Stimulated activated CD8-positive, alpha-beta memory T cell treated with anti-CD3 and anti-CD28 coated beads, Interleukin-12 subunit alpha, Interleukin-12 subunit beta, amount 100 ng/mL, for 24 hours (primary cell): ENCODE data around the gene SMIM7.
"Not testable (repeated sequence)": the region's sequence is repeated elsewhere in the genome, so short reads cannot be mapped to it uniquely, and the experiment has no call there.

ENCODE experiments used
- DNase-seq: peaks from one replicate; pipeline ENCODE4 v3.0.0-alpha.2; 2020; ENCODE audit errors: extremely low read depth

SMIM7 gene

DNA sequence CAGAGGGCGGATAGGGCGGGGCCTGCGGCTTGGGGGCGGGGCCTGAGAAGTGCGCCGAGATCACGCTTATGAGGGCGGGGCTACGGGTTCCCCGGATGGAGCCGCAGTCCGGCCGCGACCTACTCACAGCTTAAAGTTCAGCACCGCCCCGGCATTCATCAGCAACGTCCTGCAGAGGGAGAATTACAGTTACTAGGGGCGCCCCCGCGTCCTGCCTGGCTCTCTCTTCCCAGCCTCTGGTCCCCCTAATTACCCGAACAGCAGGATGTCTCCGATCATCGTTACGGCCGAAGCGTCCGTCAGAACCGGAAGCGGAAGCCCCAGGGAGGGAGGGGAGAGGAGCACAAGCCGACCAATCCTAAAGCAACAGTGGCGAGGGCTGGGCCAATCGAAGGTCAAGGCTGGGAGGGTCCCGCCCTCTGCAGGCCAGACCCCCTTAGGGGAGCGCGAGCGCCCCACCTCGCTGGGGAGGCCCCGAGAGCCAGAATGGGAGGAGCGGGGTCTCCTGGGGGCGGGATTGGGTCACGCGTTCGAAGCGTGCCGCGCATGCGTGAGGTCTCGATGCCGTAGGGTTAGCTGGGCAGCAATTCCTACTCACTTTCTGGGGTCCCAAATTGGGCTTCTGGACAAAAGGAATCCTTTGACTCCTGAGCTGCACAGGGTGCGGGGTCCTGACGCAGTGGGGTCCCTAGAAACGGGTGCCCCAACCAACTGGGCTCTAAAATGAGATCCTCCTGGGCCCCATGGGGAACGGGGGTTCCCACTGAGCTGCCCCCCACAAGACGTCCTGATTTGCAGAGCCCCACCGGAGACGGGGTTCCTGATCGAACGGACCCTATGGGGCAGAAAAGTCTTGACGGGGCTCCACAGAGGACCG is at the start of gene SMIM7:
SMIM7 (minus strand) TSS at position 313 of the 877 bp plus-strand sequence; CDS start at position 279, 34 bp downstream.
- DNase-seq = peak; percentile 95

DNA sequence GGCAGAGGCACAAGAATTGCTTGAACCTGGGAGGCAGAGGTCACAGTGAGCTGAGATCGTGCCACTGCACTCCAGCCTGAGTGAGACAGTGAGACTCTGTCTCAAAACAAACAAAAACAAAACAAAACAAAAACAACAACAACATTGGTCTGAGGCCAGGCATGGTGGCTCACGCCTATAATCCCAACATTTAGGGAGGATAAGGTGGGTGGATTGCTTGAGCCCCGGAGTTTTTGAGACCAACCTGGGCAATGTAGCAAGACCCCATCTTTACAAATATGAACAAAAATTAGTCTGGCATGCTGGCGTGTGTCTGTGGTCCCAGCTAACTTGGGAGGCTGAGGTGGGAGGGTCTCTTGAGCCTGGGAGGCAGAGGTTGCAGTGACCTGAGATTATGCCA is 43.7 kb upstream of the SMIM7 start:
- DNase-seq = no peak

DNA sequence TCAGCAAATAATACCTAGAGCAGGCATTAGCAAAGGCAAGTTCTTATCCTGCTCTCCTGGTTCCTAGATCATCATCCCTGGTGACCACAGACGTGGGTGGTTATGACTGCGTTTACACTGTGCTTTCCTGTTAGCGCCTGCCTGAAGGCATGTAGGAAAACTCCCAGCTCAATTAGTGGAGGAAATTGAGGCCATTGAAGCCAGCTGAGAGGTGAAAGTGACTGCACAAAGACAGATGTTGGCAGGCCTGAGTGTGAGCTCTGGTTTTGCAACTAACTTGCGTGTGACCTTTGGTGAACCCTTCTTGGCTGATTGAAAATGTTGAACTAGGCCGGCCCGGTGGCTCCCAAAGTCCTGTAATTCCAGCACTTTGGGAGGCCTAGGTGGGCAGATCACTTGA is 42.2 kb upstream of the SMIM7 start:
- DNase-seq = no peak

- no peak for DNase-seq
Observed at GRCh38 chr19:16698914-16699313, 39.0 kb upstream of the SMIM7 start.

DNA sequence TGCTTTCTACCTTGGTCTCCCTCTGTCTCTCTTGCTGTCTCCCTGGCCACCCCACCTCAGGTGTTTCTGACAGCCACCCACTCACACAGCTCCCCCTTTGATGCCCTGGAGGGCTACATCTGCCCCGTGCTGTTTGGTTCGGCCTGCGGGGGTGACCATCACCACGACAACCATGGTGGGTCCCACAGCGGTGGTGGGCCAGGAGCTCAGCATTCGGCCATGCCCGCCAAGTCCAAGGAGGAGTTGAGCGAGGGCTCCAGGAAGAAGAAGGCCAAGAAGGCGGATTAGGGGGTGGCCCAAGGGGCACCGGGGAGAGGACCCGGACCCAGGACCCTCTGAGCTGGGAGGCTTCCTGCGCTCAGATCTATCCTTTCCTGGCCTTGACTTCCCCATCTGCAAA is 28.1 kb upstream of the SMIM7 start:
- no peak for DNase-seq

- DNase-seq = no peak
Observed at GRCh38 chr19:16684216-16684615, 24.3 kb upstream of the SMIM7 start.

DNA sequence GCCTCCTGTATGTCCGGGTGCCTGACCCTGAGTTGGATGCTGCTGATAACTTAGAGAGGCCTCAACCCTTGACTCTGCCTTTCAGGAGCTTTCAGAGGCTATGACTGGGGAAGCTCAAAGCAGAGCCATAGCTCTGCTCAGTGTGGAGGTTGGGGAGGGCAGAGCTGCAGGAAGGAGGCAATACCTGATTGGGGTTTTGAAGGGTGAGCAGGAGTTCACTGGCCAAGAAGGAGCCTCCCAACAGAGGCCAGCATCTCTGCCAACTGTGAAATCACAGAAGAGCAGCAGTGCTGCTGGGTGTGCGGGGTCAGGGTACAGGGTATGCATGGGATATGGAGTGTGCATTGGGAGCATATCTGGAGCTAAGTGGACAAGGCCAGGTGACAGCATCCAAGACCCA is 22.6 kb upstream of the SMIM7 start:
- no peak for DNase-seq

- DNase-seq = no peak
Observed at GRCh38 chr19:16679811-16680210, 19.9 kb upstream of the SMIM7 start.

GRCh38 chr19:16678498-16678897 is 18.6 kb upstream of the SMIM7 start:
- DNase-seq = no peak

GRCh38 chr19:16677055-16677454 is 17.1 kb upstream of the SMIM7 start:
- DNase-seq = no peak

- no peak for DNase-seq
Observed at GRCh38 chr19:16676101-16676798, 16.3 kb upstream of the SMIM7 start.

DNA sequence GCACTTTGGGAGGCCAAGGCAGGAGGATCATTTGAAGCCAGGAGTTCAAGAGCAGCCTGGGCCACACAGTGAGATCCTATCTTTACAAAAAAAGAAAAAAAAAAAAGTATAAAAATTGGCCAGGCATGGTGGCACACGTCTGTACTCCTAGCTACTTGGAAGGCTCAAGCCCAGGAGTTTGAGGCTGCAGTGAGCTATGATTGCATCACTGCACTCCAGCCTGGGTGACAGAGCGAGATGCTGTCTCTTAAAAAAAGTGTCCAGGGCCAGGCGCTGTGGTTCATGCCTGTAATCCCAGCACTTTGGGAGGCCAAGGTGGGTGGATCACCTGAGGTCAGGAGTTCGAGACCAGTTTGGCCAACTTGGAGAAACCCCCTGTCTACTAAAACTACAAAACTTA is 13.9 kb upstream of the SMIM7 start:
- not testable (repeated sequence) for DNase-seq

- DNase-seq = no peak
Observed at GRCh38 chr19:16673231-16673630, 13.3 kb upstream of the SMIM7 start.

DNA sequence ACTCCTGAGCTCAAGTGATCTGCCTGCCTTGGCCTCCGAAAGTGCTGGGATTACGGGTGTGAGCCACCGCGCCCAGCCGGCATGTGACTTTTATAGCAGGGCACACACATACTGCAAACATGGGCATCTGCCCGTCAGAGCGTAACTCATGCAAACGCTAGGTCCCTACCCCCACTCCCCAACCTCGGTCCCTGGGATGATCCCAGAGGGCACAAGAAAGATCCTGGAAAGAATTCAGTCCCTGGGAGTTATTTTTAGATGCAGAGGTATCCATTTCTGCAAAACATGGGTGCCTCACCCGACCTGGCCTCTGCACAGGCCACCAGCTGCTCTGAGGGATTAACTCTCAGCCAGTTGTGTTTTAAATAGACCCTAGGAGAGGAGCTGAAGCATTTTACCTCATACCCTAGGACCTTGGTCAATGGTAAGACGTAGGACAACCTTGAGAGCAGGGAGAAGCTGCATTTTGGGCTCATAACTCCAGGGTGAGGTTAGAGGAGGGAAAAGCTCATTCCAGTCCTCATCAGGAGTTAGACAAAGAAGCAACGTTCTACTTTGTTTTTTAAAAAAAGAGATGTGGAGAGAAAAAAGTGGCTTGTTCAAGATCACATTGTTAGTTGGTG is 11.8 kb upstream of the SMIM7 start:
- DNase-seq = no peak

DNA sequence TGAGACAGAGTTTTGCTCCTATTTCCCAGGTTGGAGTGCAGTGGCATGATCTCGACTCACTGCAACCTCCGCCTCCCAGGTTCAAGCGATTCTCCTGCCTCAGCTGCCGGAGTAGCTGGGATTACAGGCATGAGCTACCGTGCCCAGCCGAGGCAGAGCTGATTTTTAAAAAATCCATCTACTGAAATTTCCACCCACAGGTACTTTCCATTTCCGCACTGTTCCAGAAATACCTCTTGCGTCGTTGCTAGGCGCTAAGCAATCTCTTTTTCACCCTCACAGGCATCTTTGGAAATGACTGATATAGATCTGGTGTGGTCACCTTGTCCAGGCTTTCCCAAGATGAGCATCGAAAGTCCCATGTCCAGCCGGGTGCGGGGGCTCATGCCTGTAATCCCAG is 10.3 kb upstream of the SMIM7 start:
- DNase-seq = no peak

- DNase-seq = not testable (repeated sequence)
Observed at GRCh38 chr19:16668702-16669101, 8.8 kb upstream of the SMIM7 start.

DNA sequence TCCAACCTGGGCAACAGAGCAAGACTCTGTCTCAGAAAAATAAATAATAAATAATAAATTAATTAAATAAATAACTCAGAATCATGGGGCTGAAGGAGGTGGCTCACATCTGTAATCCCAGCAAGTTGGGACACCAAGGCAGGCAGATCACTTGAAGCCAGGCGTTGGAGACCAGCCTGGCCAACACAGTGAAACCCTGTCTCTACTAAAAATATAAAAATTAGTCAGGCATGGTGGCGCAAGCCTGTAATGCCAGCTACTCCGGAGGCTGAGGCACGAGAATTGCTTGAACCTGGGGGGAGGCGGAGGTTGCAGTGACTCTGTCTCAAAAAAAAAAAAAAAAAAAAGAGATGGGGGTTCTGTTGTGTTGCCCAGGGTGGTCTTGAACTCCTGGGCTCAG is 8.2 kb upstream of the SMIM7 start:
- no peak for DNase-seq

DNA sequence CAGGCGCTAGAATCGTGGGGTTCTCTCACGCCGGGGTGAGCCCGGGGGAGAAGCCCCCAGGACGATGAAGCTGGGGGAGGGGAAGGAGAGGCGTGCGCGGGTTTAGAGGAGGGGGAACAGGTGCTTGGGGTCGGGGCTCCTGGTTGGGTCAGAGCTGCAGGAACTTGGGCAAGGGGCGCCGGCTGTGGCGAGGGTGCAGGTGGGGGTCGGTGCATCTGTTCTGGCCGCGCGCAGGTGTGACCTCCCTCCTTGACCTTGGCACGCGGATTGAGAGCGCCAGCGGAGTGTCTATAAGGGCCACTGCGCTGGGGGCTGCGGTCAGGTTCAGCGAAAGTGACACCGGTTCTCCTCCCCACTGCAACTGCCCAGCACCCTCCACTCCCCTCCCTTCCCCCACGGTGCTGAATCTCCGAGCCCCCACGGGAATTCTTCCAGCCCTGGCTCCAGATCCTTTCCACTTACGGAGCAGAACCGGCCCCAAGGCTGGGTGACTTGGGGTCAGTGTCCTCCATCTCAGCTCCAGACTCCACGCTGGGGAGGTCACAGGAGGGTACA is 1.6 kb upstream of the SMIM7 start:
- no peak for DNase-seq

DNA sequence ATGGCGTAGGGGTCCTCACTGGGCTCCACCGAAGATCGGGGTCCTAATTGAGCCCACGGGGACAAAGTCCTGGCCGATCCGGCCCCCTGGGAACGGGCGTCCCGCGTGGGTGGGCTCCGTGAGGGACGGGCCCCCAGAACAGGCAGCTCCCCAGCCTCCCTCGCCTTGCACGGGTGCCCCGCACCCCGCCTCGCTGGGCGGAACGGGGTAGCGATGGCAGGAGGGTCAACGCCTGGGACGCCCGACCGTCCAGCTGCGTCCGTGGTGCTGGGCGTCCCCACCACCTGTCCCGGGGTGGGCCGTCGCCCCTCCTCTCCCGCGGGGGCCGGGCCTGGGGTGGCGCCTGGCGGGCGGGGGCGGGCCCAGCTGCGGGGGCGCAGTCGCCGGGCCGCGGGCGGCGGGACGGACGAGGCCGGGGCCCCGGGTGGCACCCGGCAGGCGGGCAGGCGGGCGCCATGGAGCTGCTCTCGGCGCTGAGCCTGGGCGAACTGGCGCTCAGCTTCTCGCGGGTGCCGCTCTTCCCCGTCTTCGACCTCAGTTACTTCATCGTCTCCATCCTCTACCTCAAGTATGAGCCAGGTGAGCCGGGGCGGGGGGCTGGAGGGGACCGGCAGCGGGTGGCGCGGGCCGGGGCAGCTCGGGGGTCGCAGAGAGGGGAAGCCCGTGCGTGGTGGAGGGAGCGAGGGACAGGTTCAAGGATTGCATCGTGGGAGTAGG is 977 bp upstream of the SMIM7 start, which contains the start of gene TMEM38A:
TMEM38A (plus strand) TSS at position 377 of the 717 bp plus-strand sequence; CDS start at position 456, 79 bp downstream.
- no peak for DNase-seq

DNA sequence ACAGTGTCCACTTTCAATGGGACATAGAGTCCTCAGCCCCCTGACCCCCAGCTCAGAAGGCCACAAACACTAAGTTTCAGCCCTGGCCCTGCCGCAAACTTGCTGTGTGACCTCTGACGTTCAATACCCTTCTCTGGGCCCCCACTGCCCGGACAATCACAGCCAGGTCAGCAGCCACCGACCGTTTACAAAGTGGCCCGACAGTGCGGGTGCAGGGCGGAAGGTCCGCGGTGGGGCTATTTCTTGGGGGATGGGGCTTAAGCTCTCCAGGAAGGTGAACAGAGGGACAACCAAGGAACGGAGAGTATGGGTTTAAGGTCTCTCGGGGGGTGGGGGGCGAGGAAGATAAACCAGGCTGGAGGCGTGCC is 496 bp downstream of the SMIM7 start:
- DNase-seq = no peak

DNA sequence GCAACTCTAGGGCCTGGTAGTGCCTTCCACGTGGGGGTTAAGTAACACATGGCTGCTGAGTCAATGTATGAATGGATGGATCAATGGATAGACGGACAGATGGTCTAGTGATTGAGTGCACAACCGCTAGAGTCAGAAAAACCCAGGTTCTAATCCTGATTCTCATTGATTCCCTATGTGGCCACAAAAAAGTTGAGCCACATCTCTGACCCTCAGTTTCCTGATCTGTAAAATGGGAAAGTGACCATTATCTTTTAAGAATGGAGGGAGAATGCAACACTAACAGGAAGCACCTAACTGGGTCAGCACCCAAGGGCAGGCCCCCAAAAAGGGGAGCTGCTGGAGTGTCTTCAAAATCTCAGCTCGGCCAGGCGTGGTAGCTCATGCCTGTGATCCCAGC is 2.6 kb downstream of the SMIM7 start:
- DNase-seq = no peak

GRCh38 chr19:16655727-16656126 is 4.2 kb downstream of the SMIM7 start:
- DNase-seq = no peak
